Inflammatory macrophage treated with lipopolysaccharide for 4 hours (primary cell): ENCODE results near the gene SGSM2.
A peak's percentile ranks its signal among the peaks of the same experiment; 100 is the strongest.
"Not testable (repeated sequence)": the region's sequence is repeated elsewhere in the genome, so short reads cannot be mapped to it uniquely, and the experiment has no call there.

Source experiments
- DNase-seq: peaks from one replicate; pipeline ENCODE4 v3.0.0-alpha.2; 2020

SGSM2 gene, protein sequence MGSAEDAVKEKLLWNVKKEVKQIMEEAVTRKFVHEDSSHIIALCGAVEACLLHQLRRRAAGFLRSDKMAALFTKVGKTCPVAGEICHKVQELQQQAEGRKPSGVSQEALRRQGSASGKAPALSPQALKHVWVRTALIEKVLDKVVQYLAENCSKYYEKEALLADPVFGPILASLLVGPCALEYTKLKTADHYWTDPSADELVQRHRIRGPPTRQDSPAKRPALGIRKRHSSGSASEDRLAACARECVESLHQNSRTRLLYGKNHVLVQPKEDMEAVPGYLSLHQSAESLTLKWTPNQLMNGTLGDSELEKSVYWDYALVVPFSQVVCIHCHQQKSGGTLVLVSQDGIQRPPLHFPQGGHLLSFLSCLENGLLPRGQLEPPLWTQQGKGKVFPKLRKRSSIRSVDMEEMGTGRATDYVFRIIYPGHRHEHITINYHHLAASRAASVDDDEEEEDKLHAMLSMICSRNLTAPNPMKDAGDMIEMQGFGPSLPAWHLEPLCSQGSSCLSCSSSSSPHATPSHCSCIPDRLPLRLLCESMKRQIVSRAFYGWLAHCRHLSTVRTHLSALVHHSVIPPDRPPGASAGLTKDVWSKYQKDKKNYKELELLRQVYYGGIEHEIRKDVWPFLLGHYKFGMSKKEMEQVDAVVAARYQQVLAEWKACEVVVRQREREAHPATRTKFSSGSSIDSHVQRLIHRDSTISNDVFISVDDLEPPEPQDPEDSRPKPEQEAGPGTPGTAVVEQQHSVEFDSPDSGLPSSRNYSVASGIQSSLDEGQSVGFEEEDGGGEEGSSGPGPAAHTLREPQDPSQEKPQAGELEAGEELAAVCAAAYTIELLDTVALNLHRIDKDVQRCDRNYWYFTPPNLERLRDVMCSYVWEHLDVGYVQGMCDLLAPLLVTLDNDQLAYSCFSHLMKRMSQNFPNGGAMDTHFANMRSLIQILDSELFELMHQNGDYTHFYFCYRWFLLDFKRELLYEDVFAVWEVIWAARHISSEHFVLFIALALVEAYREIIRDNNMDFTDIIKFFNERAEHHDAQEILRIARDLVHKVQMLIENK

DNA sequence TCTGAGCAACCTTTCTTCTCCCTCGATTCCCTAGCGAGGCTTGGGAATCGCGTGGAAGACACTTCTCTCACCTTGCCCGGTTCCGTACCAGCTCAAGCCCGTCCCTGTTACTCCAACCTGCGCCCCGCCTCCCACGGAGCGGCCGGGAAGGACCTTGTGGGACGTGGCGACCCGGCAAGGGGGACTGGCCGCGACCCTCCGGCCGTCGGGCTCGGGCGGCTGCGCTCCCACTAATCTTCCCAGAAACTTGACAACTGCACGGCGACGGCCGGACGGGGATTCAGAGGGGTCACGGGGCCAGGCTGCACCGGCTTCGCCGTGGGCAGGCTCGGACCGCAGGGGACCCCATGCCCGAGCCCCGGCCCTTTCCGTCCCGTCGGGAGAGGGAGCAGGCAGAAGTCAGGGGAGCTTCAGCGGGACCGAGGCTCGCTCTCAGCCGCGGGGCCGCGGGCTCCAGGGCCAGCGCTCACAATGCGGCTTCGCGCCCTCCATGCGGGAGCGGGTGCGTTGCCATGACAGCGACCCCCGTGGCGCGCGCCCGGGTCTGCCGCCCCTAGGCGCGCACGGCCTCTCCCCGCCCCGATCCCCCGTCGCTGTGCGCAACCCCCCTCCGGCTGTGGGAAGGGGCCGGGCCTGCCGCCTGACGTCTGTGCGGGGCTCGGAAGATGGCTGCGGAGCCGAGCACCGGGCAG is at the start of gene SGSM2:
TSS of gene SGSM2 (plus strand) at position 650 of the 692 bp plus-strand sequence. CDS start 188 bp downstream, outside the sequence.
- DNase-seq: peak; percentile 20

- DNase-seq: no peak
These were observed 47.3 kb upstream of the SGSM2 start for GRCh38 chr17:2289878-2290478.

GRCh38 chr17:2292100-2292499 is 45.2 kb upstream of the SGSM2 start:
- DNase-seq: no peak

DNA sequence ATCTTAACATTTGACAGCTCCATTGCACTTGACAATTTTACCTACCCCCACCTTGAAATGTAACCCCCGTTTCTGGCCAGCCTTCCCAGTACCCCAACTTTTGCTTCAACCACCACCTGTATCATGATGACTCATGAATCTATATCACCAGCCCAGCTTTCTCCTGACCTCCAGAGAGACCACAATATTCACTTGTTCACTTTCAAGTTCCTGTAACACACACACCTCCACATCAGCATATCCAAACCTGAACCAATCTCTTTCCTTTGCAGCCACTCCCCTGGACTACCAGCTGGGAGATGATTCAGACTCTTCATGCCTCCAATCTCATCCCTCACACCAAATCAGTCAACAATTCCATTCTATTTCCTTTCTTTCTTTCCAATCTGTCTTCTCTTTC is 41.7 kb upstream of the SGSM2 start:
- no peak for DNase-seq

DNA sequence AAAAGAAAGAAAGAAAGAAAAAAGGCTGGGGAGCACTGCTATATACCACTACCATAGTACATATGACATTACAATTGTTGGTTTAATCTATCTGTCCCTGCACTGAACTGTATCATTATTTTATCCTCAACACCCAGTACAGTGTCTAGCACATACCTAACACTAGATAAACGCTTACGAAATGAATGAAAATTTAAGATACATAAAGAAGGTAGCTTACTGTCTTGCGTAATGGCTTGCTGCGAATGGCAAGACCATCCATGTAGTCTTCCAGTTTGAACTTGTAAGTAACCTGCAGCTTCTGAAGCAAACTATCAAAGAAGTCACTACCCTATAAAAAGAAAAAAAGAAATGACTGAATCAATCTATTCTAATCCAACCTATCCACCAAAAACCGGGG is 40.3 kb upstream of the SGSM2 start:
- no peak for DNase-seq

DNA sequence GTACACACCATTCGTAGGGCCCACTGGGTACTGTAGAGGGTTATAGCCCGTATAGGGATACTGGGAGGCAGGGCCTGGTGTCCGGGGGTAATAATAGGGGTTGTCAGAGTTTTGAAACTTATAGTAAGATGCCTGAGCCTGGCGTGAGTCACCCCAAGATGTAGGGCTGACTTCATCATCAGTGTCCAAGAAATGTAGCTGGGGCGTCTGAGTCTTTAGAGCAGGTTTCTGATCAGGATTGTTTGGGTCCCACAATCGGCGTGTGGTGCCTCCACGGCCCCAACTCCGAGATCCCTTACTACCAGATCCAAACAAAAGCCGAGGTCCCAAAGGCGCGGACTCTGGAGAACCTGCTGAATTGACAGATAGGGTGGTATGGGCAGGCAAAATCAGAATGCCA is 38.2 kb upstream of the SGSM2 start:
- no peak for DNase-seq

- no peak for DNase-seq
These were observed 37.5 kb upstream of the SGSM2 start for GRCh38 chr17:2299756-2300155.

- no peak for DNase-seq
These were observed 34.5 kb upstream of the SGSM2 start for GRCh38 chr17:2302778-2303203.

DNA sequence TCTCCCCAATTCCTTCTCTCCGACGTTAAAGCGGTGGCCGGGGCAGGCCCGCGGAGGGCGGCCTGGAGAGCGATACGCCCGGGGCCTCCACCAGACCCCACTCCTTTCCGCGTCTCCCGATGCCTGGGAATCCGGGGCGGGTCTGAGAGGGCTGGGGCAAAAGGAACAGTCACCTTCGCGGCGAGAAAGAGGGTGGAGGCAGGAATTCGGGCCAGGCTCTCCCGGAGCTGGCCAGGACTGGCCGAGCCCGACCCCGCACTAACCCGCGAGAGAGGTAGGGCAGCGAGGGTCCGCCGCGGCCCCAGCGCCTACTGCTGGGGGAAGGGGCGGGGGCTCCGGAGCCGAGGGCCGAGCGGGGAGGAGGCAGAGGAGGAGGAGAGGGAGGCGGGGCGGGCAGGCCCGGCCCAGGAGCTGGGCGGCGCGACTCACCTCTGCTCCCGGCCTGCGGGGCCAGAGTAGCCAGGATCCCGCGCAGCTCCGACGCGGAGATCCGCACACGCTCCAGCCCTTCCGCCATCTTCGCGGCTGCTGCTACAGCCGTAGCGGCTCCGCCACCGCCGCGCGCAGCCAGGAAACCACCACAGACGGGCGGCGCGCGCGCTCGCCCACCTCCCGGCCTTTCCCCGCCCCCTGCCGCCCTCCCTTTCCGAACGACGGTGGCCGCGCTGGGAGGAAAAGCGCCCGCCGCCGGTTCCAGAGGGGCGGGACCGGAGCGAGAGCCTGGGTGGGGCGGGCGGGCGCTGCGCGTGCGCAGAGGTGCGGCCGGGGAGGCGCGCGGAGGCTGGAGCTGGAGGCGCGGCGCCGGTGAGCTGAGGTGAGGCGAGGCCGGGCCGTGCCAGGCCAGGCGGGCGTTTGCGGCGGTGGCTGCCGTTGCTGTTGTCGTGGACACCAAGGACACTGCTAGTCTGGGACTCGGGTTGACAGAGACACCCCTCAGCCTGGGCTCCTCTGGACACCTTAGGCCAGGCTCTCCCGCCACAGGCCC is 33.8 kb upstream of the SGSM2 start, which contains the start of the genes SMG6 and SRR:
TSS of gene SMG6 (minus strand) at position 582 of the 985 bp plus-strand sequence. CDS start at position 517, 65 bp downstream.
TSS of gene SRR (plus strand) at position 747 of the 985 bp plus-strand sequence. CDS start 11,611 bp downstream, outside the sequence.
- peak; percentile 91 for DNase-seq

- peak; percentile 59 for DNase-seq
These were observed 32.4 kb upstream of the SGSM2 start for GRCh38 chr17:2304931-2305330.

- DNase-seq: no peak
These were observed 27.8 kb upstream of the SGSM2 start for GRCh38 chr17:2309338-2310154.

GRCh38 chr17:2312736-2313135 is 24.6 kb upstream of the SGSM2 start:
- DNase-seq: no peak

DNA sequence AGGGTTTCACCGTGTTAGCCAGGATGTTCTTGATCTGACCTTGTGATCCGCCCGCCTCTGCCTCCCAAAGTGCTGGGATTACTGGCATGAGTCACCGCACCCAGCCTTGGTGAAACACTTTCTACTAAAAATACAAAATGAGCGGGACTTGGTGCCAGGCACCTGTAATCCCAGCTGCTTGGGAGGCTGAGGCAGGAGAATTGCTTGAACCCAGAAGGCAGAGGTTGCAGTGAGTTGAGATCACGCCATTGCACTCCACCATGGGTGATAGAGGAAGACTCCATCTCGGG is 20.4 kb upstream of the SGSM2 start:
- not testable (repeated sequence) for DNase-seq

DNA sequence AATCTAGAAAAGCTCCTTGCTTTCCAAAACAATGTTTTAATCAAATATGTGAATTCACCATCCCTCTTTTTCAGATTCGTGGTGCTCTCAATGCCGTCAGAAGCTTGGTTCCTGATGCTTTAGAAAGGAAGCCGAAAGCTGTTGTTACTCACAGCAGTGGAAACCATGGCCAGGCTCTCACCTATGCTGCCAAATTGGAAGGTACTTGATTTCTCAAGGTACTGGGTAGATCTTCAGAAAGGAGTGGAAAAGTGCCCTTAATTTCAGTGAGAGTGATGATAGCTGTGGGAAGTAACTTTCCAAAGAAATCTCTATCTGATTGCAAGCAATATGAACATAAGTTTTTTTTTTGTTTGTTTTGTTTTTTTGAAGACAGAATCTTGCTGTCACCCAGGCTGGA is 19.5 kb upstream of the SGSM2 start:
- no peak for DNase-seq

DNA sequence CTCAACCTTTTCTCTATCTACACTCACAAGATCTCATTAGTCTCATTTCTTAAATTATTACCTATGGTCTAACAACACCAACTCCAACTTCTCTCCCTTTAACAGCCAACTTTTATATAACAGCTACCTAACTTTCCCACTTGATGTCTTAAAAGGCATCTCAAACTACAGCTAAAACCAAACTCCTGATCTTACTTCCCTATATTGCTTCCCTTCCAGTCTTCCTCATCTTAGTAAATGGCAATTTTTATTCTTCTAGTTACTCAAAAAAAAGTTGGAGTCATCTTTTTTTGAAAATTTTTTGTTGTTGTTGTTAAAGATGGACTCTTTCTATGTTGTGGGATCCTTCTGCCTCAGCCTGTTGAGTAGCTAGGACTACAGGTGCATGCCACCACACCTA is 18.2 kb upstream of the SGSM2 start:
- DNase-seq: no peak

DNA sequence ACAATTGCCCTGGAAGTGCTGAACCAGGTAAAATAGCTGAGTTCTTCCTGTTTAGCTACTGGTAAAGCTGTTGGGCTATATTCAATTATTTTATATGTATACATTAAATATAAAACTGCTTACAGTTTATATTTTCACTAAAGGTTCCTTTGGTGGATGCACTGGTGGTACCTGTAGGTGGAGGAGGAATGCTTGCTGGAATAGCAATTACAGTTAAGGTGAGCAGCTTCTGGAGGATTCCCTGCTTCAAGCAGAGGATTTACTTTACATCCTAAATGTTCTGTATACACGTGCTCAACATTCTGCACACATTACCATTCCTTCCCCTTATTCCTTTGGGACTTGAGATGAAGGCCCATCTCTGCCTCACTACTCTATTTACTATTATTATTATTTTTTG is 15.9 kb upstream of the SGSM2 start:
- no peak for DNase-seq

GRCh38 chr17:2323629-2324314 is 13.5 kb upstream of the SGSM2 start:
- no peak for DNase-seq

GRCh38 chr17:2331303-2331702 is 6.0 kb upstream of the SGSM2 start:
- DNase-seq: no peak

GRCh38 chr17:2335726-2336214 is 1.5 kb upstream of the SGSM2 start:
- no peak for DNase-seq
